ENCODE results near the gene KIF20B. TPM values are rescaled to one million over a fixed set of nuclear protein-coding genes. Genes with fewer than 3 reads are reported as not detected.

KIF20B gene
- total and polyA plus RNA-seq, 2 of the 13 experiments (the other 11 are each of a cell fraction or from before 2014, with no cell fraction given) = 3.5 to 38.6 TPM

DNA sequence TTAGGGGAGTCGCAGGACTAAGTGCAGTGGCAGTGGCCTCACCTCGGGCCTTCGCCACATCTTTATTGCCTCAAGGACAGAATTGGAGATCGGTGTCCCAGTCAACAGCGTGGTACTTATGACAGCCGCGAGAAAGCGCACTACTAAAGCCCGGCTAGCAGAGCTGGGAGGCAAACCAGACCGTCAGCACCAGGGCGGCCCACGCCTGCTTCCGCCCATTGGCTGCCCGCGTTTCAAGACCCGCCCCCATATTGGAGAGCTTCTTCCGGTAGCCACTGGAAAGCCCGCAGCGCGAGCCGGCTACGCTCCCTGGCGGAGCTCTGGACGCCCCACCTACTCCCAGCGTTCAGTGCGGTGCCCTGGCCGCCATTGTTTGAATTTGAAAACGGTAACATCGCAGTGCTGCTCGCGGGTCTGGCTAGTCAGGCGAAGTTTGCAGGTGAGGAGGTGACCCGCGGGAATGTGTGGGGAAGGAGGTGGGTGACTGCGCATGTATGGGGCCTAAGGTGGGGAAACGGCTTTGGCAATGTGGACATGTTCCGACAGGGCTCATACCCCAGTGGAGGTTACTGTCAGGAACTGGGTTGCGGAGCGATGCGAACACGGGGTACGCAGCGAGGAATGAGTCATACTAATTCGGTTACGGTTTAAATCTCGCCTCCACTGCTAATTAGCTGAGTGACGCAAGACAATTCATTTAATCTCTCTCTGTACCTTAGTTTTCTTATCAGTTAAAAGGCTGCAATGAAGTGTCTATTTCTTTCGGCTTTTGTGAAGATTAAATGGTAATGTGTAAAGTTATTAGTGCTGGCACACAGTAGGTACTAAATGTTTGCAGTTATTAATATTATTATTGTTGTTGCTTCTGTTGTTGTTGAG, at the start of gene KIF20B (continued):
- TF ChIP-seq, protein P1, sequence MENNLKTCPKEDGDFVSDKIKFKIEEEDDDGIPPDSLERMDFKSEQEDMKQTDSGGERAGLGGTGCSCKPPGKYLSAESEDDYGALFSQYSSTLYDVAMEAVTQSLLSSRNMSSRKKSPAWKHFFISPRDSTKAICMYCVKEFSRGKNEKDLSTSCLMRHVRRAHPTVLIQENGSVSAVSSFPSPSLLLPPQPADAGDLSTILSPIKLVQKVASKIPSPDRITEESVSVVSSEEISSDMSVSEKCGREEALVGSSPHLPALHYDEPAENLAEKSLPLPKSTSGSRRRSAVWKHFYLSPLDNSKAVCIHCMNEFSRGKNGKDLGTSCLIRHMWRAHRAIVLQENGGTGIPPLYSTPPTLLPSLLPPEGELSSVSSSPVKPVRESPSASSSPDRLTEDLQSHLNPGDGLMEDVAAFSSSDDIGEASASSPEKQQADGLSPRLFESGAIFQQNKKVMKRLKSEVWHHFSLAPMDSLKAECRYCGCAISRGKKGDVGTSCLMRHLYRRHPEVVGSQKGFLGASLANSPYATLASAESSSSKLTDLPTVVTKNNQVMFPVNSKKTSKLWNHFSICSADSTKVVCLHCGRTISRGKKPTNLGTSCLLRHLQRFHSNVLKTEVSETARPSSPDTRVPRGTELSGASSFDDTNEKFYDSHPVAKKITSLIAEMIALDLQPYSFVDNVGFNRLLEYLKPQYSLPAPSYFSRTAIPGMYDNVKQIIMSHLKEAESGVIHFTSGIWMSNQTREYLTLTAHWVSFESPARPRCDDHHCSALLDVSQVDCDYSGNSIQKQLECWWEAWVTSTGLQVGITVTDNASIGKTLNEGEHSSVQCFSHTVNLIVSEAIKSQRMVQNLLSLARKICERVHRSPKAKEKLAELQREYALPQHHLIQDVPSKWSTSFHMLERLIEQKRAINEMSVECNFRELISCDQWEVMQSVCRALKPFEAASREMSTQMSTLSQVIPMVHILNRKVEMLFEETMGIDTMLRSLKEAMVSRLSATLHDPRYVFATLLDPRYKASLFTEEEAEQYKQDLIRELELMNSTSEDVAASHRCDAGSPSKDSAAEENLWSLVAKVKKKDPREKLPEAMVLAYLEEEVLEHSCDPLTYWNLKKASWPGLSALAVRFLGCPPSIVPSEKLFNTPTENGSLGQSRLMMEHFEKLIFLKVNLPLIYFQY (CRISPR knock-in tag; IDR thresholded peaks at IDR 0.05; ENCODE audit: borderline replicate concordance) = peak; percentile 59; the same call in 1 of the 2 replicates
- TF ChIP-seq, protein P2, sequence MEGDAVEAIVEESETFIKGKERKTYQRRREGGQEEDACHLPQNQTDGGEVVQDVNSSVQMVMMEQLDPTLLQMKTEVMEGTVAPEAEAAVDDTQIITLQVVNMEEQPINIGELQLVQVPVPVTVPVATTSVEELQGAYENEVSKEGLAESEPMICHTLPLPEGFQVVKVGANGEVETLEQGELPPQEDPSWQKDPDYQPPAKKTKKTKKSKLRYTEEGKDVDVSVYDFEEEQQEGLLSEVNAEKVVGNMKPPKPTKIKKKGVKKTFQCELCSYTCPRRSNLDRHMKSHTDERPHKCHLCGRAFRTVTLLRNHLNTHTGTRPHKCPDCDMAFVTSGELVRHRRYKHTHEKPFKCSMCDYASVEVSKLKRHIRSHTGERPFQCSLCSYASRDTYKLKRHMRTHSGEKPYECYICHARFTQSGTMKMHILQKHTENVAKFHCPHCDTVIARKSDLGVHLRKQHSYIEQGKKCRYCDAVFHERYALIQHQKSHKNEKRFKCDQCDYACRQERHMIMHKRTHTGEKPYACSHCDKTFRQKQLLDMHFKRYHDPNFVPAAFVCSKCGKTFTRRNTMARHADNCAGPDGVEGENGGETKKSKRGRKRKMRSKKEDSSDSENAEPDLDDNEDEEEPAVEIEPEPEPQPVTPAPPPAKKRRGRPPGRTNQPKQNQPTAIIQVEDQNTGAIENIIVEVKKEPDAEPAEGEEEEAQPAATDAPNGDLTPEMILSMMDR (CRISPR knock-in tag; IDR thresholded peaks at IDR 0.05) = peak; percentile 81
- peak; percentile 90 for TF ChIP-seq MEF2D (CRISPR knock-in tag; IDR thresholded peaks at IDR 0.05)
- peak; percentile 55 for TF ChIP-seq ZNF792 (CRISPR knock-in tag; IDR thresholded peaks at IDR 0.05)
- TF ChIP-seq ZNF737 (CRISPR knock-in tag; IDR thresholded peaks at IDR 0.05; ENCODE audit: borderline replicate concordance) = 0 out of 2 replicates have a peak, but pooled peaks have one; percentile 75
- TF ChIP-seq GLI4 (CRISPR knock-in tag; IDR thresholded peaks at IDR 0.05; ENCODE audit: borderline replicate concordance) = no peak
- no peak for TF ChIP-seq ZNF180 (CRISPR knock-in tag; IDR thresholded peaks at IDR 0.05; ENCODE audit: borderline replicate concordance, low read depth)
- peak; percentile 83; the same call in 1 of the 2 replicates for TF ChIP-seq YEATS2 (CRISPR knock-in tag; IDR thresholded peaks at IDR 0.05; ENCODE audit: borderline replicate concordance)
- peak; percentile 98 for TF ChIP-seq ZC3H13 (CRISPR knock-in tag; IDR thresholded peaks at IDR 0.05)
- TF ChIP-seq CHD4 (IDR thresholded peaks at IDR 0.05; ENCODE audit: borderline replicate concordance, low read length) = no peak
- TF ChIP-seq ZNF543 (CRISPR knock-in tag; IDR thresholded peaks at IDR 0.05) = peak; percentile 25; the same call in 1 of the 2 replicates
- TF ChIP-seq ATF7-NPFF (CRISPR knock-in tag; IDR thresholded peaks at IDR 0.05; ENCODE audit: low read depth) = peak; percentile 99
- TF ChIP-seq ZKSCAN5 (CRISPR knock-in tag; IDR thresholded peaks at IDR 0.05) = peak; percentile 31; the same call in 1 of the 2 replicates
- peak; percentile 40; the same call in 1 of the 2 replicates for TF ChIP-seq NCOR1 (IDR thresholded peaks at IDR 0.05; ENCODE audit: borderline replicate concordance, low read length)
- TF ChIP-seq AHDC1 (CRISPR knock-in tag; IDR thresholded peaks at IDR 0.05; ENCODE audit: borderline replicate concordance) = no peak; the same call in 1 of the 2 replicates
- peak; percentile 89; the same call in 1 of the 2 replicates for TF ChIP-seq ZFP36L1 (CRISPR knock-in tag; IDR thresholded peaks at IDR 0.05)
- TF ChIP-seq ZFP36L2 (CRISPR knock-in tag; IDR thresholded peaks at IDR 0.05) = no peak; the same call in 1 of the 2 replicates
